ENCODE results near the gene TMEM131L.

- TF ChIP-seq CTCF (IDR thresholded peaks at IDR 0.05; ENCODE audit: low read depth, low read length, missing input control) (no peak), TAF1 (conservative IDR thresholded peaks at IDR 0.05) (no peak), YY1 (IDR thresholded peaks at IDR 0.05) (no peak), ZBTB33 (IDR thresholded peaks at IDR 0.05) (no peak), RAD21 (IDR thresholded peaks at IDR 0.05) (no peak), NR2F2 (IDR thresholded peaks at IDR 0.05) (no peak), FOXA1 (IDR thresholded peaks at IDR 0.05) (no peak), MAX (IDR thresholded peaks at IDR 0.05) (no peak), JUND (IDR thresholded peaks at IDR 0.05) (no peak), SP1 (IDR thresholded peaks at IDR 0.05) (no peak), RXRA (IDR thresholded peaks at IDR 0.05) (no peak), REST (IDR thresholded peaks at IDR 0.05) (no peak)
Observed at GRCh38 chr4:153419673-153420278, 46.4 kb upstream of the TMEM131L start.
